Measurements from ENCODE around the gene PFKFB2.

The PFKFB2 gene

GRCh38 chr1:207047505-207047904 is 5.6 kb upstream of the PFKFB2 start:
- TF ChIP-seq NFIC (IDR thresholded peaks at IDR 0.05) (no peak), ZBTB7A (IDR thresholded peaks at IDR 0.05; ENCODE audit: low read depth) (no peak), EGR1 (IDR thresholded peaks at IDR 0.05) (no peak), USF1 (IDR thresholded peaks at IDR 0.05) (no peak), TAF1 (IDR thresholded peaks at IDR 0.05; ENCODE audit: low read depth) (no peak), EP300 (IDR thresholded peaks at IDR 0.05; ENCODE audit: borderline replicate concordance) (no peak), YY1 (IDR thresholded peaks at IDR 0.05; ENCODE audit: low read depth) (no peak), RAD21 (IDR thresholded peaks at IDR 0.05; ENCODE audit: low read depth) (no peak), MAX (IDR thresholded peaks at IDR 0.05) (no peak), CREB1 (IDR thresholded peaks at IDR 0.05; ENCODE audit: low read depth) (no peak), TCF12 (IDR thresholded peaks at IDR 0.05; ENCODE audit: low read depth) (no peak), FOXM1 (IDR thresholded peaks at IDR 0.05; ENCODE audit: borderline replicate concordance, low read depth) (no peak), CEBPB (IDR thresholded peaks at IDR 0.05) (no peak), TEAD4 (IDR thresholded peaks at IDR 0.05) (no peak)

- TF ChIP-seq TEAD4 (IDR thresholded peaks at IDR 0.05) (no peak), TAF1 (IDR thresholded peaks at IDR 0.05; ENCODE audit: low read depth) (no peak), YY1 (IDR thresholded peaks at IDR 0.05; ENCODE audit: low read depth) (no peak), ZBTB7A (IDR thresholded peaks at IDR 0.05; ENCODE audit: low read depth) (no peak), REST (IDR thresholded peaks at IDR 0.05; ENCODE audit: low read depth) (no peak)
Measured at GRCh38 chr1:207048041-207048440, 5.0 kb upstream of the PFKFB2 start.

- no peak for TF ChIP-seq EGR1 (IDR thresholded peaks at IDR 0.05)
- no peak for TF ChIP-seq TEAD4 (IDR thresholded peaks at IDR 0.05)
- no peak for TF ChIP-seq MAX (IDR thresholded peaks at IDR 0.05)
- TF ChIP-seq RAD21 (IDR thresholded peaks at IDR 0.05; ENCODE audit: low read depth) = no peak
- TF ChIP-seq NFIC (IDR thresholded peaks at IDR 0.05) = no peak
- no peak for TF ChIP-seq TCF12 (IDR thresholded peaks at IDR 0.05; ENCODE audit: low read depth)
- TF ChIP-seq TAF1 (IDR thresholded peaks at IDR 0.05; ENCODE audit: low read depth) = no peak
- TF ChIP-seq CREB1 (IDR thresholded peaks at IDR 0.05; ENCODE audit: low read depth) = no peak
- no peak for TF ChIP-seq YY1 (IDR thresholded peaks at IDR 0.05; ENCODE audit: low read depth)
- TF ChIP-seq CEBPB (IDR thresholded peaks at IDR 0.05) = no peak
- no peak for TF ChIP-seq USF1 (IDR thresholded peaks at IDR 0.05)
- TF ChIP-seq FOXM1 (IDR thresholded peaks at IDR 0.05; ENCODE audit: borderline replicate concordance, low read depth) = no peak
- no peak for TF ChIP-seq REST (IDR thresholded peaks at IDR 0.05; ENCODE audit: low read depth)
- TF ChIP-seq ZBTB7A (IDR thresholded peaks at IDR 0.05; ENCODE audit: low read depth) = no peak
- no peak for TF ChIP-seq EP300 (IDR thresholded peaks at IDR 0.05; ENCODE audit: borderline replicate concordance)
Measured at GRCh38 chr1:207049054-207049453, 4.0 kb upstream of the PFKFB2 start.

GRCh38 chr1:207049514-207049913 is 3.6 kb upstream of the PFKFB2 start:
- no peak for TF ChIP-seq CREB1 (IDR thresholded peaks at IDR 0.05; ENCODE audit: low read depth)
- no peak for TF ChIP-seq TEAD4 (IDR thresholded peaks at IDR 0.05)
- no peak for TF ChIP-seq EP300 (IDR thresholded peaks at IDR 0.05; ENCODE audit: borderline replicate concordance)
- no peak for TF ChIP-seq TAF1 (IDR thresholded peaks at IDR 0.05; ENCODE audit: low read depth)
- TF ChIP-seq MAX (IDR thresholded peaks at IDR 0.05) = no peak
- no peak for TF ChIP-seq USF1 (IDR thresholded peaks at IDR 0.05)
- TF ChIP-seq REST (IDR thresholded peaks at IDR 0.05; ENCODE audit: low read depth) = no peak
- TF ChIP-seq EGR1 (IDR thresholded peaks at IDR 0.05) = no peak
- no peak for TF ChIP-seq YY1 (IDR thresholded peaks at IDR 0.05; ENCODE audit: low read depth)
- no peak for TF ChIP-seq TCF12 (IDR thresholded peaks at IDR 0.05; ENCODE audit: low read depth)
- TF ChIP-seq FOXM1 (IDR thresholded peaks at IDR 0.05; ENCODE audit: borderline replicate concordance, low read depth) = no peak
- no peak for TF ChIP-seq ZBTB7A (IDR thresholded peaks at IDR 0.05; ENCODE audit: low read depth)
